Hair follicle dermal papilla cell (primary cell): ENCODE results near the gene TUT1. TPM values are rescaled to one million over a fixed set of nuclear protein-coding genes. Genes with fewer than 3 reads are reported as not detected.

Experiments
- small RNA-seq: library from RNA; depleted of rRNA; stranded (forward); fragments of <200 nt; gene quantifications from one replicate; pipeline ENCODE3, GENCODE V24; 2012
- total RNA-seq: library from RNA; depleted of rRNA; stranded (reverse); fragments of >200 nt; gene quantifications from 2 replicates; pipeline ENCODE4 v1.2.3, GENCODE V29; 2012

TUT1 gene, protein sequence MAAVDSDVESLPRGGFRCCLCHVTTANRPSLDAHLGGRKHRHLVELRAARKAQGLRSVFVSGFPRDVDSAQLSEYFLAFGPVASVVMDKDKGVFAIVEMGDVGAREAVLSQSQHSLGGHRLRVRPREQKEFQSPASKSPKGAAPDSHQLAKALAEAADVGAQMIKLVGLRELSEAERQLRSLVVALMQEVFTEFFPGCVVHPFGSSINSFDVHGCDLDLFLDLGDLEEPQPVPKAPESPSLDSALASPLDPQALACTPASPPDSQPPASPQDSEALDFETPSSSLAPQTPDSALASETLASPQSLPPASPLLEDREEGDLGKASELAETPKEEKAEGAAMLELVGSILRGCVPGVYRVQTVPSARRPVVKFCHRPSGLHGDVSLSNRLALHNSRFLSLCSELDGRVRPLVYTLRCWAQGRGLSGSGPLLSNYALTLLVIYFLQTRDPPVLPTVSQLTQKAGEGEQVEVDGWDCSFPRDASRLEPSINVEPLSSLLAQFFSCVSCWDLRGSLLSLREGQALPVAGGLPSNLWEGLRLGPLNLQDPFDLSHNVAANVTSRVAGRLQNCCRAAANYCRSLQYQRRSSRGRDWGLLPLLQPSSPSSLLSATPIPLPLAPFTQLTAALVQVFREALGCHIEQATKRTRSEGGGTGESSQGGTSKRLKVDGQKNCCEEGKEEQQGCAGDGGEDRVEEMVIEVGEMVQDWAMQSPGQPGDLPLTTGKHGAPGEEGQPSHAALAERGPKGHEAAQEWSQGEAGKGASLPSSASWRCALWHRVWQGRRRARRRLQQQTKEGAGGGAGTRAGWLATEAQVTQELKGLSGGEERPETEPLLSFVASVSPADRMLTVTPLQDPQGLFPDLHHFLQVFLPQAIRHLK
- total RNA-seq = 6.3 and 7.2 TPM in 2 replicates

DNA sequence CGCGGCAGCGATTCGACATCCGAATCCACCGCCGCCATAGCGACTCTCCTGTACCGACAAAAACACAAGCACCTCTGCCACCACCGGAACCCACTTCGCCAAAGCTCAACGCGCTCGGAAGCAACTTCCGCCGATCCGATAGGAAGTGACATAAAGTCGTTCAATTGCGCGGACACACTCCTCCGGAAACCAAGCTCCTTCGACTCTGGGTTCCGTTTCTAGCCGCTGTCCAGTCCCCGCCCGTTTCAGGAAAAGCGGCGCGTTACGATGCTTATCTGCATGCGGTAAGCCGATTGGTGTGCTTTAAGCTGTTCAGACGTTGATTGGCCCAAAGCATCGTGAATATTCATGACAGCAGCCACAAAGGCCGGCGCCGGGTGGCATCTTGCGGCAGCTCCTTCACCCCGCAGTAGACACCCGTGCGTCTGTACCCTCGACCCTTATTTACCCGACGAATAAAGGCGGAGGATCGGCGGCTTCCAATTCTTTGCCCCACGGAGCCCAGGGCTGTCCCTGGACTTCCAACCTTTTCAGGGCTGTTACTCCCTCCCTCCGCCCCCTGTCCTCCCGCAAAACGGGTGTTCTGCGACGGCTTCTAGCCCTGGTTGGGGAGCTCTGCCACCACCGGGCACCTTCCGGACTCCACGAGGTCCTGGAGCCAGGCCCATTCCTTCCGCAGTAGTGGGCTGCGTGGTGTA is at the start of gene TUT1:
Gene TUT1, minus strand, starts transcription at position 76 of the 698 bp plus-strand sequence. Its CDS starts 38 bp downstream, at position 38.

DNA sequence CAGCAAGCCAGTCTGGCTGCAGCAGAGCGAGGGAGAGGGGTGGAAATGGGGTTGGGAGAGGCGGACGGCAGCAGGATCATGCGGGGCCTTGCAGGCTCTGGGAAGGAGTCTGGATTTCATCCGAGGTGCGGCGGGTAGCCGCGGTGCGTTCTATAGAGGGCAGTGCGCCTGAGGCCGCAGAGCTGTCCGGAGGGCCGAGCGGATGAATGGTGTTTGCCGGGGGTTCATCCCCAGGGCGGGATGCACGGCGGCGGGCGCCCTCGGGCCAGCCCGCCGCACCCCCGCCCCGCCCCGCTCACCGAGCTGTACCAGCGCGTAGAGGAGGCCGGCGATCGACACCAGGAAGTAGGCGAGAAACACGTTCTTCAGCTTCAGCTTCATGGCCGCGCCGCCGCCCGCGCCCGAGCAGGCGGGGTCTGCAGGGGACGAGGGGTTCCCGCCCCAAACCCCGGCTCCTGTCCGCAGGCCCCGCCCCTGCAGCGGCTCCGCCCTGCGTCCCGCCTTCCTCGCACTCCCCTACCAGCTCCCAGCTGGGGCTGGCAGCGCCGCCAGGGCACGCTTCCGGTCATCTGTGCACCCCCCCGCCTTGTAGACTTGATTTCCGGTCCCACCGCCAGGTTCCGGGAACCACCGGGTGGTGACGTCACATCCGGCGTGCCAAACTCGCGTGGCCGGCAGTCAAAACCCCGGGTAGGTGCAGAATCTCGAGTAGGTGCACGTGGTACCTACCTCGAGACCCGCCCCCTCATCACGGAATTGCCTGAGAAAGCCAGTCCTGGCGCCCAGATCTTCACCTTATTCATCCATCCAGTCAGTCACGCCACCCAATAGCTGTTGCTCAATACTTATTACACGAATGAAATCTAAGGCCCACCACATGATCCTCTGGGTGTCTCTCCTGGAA is 30.5 kb upstream of the TUT1 start, which contains the start of gene B3GAT3:
Gene B3GAT3, minus strand, starts transcription at position 420 of the 904 bp plus-strand sequence. Its CDS starts 39 bp downstream, at position 381.

DNA sequence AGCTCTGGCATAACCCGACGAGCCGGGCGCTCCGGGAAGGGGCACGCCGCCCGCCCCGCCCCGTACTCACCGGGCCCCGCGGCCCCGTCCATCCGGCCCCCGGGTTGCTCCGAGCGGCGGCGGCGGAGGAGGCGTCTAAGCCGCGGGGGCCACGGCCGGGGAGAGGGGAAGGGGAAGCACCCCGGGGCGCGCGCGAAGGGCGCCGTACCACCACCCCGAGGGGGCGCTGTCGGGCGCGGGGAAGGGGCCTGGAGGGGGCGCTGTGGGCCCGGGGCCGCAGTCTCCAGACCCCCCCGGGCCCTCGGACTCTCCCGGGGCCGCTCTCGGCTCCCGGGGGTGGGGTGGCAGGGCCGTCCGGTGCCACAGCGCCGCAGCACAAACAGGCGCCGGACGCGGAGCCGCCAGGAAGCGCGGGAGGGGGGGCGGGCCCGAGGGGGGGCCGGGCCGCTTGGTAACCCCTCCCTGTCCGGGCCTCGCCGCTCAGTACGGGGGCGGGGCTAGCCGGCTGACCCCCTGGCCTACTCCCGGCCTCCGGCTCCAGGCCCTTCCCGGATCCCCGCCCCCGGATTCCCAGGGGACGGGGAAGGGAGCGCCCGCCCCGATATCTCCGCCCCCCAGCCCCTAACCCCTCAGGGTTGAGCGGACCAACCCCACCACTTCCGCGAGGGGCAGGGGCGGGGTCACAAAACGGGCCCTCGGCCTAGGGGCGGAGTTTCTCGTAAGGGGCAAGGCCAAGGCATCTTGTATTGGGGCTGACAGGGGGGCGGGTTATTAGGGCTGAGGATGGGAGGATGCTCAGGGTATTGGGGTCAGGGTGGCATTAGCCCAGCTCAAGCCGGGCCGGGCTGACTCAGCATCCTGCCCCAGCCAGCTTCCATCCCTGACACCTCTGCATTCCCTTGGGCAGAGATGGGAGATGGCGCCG is 21.3 kb upstream of the TUT1 start, which contains the start of the genes EML3 and ROM1:
Gene EML3, minus strand, starts transcription at position 410 of the 925 bp plus-strand sequence. Its CDS starts 318 bp downstream, at position 92.
Gene ROM1, plus strand, starts transcription at position 892 of the 925 bp plus-strand sequence. Its CDS starts 25 bp downstream, at position 917.

DNA sequence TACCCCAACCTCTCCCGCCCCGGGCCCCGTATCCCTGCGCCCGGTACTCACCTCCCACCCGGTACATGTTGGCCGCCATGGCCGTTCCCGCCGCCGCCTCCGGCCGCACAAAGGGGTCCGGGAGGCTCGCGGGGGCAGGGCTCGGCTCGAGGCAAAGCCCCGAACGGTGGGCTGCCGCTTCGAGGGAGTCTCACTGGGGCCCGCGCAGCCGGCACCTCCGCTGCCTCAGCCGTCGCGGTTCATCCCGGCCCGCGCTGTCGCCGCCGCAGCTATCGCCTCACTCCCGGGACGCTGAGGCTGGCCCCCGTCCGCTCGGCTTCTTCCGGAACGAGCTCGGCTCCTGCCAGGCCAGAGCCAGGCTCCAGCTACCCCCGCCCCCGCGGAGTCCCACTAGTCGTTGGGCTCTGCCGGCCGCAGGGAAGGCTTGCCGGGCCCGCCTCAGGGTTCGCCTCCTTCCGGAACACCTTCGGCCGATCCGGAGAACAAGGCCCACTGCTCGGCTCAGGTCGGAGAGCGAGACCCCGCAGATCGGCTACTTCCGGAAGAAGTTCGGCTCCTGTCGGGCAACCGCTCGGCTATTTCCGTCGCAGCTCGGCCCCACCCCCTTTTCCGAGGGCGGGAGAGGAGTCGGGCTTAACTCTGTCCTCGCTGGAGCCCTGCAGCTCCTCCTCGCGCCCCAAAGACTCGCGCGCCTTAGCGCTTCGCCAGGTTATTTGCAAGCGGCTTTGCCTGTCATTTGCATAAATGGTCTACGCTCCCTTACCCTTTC is 10.2 kb upstream of the TUT1 start, which contains the start of gene MTA2:
Gene MTA2, minus strand, starts transcription at position 494 of the 769 bp plus-strand sequence. Its CDS starts 415 bp downstream, at position 79.

DNA sequence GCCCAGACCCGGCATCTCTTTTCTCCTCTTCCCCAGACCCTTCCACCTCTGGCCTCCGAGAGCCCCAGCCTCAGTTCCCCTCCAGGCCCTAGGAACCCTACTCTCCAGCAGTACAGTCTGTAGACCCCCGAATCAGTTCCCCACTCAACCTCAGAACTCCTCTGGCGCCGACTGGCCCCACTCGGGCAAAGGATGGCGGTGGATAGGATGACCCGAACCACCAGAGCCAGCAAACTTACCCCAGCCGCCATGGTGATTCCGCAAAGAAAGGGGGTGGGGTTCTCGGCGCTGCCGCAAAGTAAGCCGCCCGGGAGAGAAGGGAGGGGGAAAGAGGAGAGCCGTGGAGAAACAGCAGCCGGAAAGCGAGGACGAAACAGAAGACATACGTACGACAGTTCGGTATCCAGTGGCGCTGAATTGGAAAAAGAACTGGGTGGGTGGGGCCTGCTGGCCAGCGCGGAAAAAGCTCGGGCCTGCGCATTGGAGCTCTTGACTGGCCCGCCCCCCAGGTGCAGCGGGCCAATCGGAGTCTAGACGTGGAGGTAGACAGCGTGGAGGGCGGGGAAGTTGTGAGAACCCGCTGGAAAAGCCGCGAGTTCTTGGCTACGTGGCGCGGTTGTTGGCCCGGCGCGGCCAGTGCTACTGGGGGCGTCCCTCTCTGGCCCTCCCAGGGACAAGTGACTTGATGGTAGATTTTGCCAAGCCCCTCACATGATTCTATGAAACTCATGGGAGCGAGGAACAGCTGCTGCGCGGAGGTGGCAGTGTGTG is 17.5 kb downstream of the TUT1 start, which contains the start of gene EEF1G:
Gene EEF1G, minus strand, starts transcription at position 300 of the 771 bp plus-strand sequence. Its CDS starts 49 bp downstream, at position 251.

DNA sequence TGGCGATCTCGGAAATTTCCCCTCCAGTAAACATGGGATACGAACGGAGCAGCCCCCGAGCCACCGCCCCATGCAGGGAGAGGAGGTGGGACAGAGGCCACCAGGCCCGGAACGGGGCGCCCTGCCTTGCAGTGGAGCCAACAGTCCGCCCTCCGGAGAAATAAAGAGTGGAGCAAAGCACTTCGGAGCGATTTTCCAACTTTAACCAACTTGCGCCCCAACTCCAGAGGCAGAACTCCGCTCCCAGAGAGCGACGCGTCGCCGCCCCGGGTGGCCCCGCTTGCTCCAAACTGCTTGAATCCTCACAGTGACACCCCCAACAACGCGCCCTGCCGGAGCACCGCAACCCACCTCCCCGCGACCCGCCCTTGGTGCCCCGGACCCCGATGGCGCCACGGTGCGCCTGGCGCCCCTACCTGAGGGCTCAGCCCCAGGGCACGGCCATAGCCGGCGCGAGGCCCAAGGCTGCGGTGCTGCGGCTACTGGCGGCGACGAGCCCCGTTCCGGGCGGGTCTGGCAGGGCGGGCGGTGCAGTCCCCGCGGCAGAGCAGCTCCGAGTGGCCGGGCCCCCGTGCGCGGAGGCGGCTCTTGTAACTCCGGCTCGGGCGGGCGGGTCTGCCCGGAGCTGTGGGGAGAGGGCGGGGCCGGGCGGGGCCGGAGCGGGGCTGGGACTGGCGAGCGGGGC is 44.9 kb downstream of the TUT1 start, which contains the start of gene AHNAK:
Gene AHNAK, minus strand, starts transcription at position 563 of the 685 bp plus-strand sequence. CDS start 10,708 bp downstream, outside the sequence.

Small RNA genes within 50 kb of the gene (small RNA-seq; reads per million reads assigned to genes)
- gene AP001458.1 = not detected
- gene EEF1G = not detected
- gene MIR6747 = not detected

Other genes starting within 250 kb of the TUT1 start
- gene SCGB1A1, start 172.5 kb downstream of the TUT1 start, total RNA-seq = not detected in 2 replicates
- 953 and 967 TPM in 2 replicates for gene AHNAK, start 44.7 kb downstream of the TUT1 start, total RNA-seq
- gene EEF1G, start 17.6 kb downstream of the TUT1 start, total RNA-seq = 1,028 and 1,088 TPM in 2 replicates
- 138 and 161 TPM in 2 replicates for gene MTA2, start 10.3 kb upstream of the TUT1 start, total RNA-seq
- gene EML3, start 21.3 kb upstream of the TUT1 start, total RNA-seq = 35.9 and 38.5 TPM in 2 replicates
- gene ROM1, start 21.7 kb upstream of the TUT1 start, total RNA-seq = 3.7 and 5.5 TPM in 2 replicates
- gene B3GAT3, start 30.5 kb upstream of the TUT1 start, total RNA-seq = 24.0 and 24.2 TPM in 2 replicates
- gene GANAB, start 55.1 kb upstream of the TUT1 start, total RNA-seq = 248 and 270 TPM in 2 replicates
- 25.5 and 29.4 TPM in 2 replicates for gene INTS5, start 61.8 kb upstream of the TUT1 start, total RNA-seq
- 14.9 and 20.3 TPM in 2 replicates for gene C11orf98, start 73.7 kb upstream of the TUT1 start, total RNA-seq
- gene CSKMT, start 73.8 kb upstream of the TUT1 start, total RNA-seq = 3.2 and 7.3 TPM in 2 replicates
- 4.4 and 5.6 TPM in 2 replicates for gene UQCC3, start 80.2 kb upstream of the TUT1 start, total RNA-seq
- gene LBHD1, start 80.7 kb upstream of the TUT1 start, total RNA-seq = 4.0 and 4.5 TPM in 2 replicates
- 70.9 and 82.1 TPM in 2 replicates for gene UBXN1, start 87.5 kb upstream of the TUT1 start, total RNA-seq
- gene LRRN4CL, start 98.0 kb upstream of the TUT1 start, total RNA-seq = 63.6 and 104 TPM in 2 replicates
- gene BSCL2, start 115.9 kb upstream of the TUT1 start, total RNA-seq = 47.2 and 64.5 TPM in 2 replicates
- not detected in 2 replicates for gene GNG3, start 116.2 kb upstream of the TUT1 start, total RNA-seq
- gene HNRNPUL2, start 135.9 kb upstream of the TUT1 start, total RNA-seq = 7.5 and 10.9 TPM in 2 replicates
- 27.9 and 36.0 TPM in 2 replicates for gene TTC9C, start 137.0 kb upstream of the TUT1 start, total RNA-seq
- 19.3 and 21.4 TPM in 2 replicates for gene ZBTB3, start 162.6 kb upstream of the TUT1 start, total RNA-seq
- gene POLR2G, start 170.1 kb upstream of the TUT1 start, total RNA-seq = 34.9 and 47.2 TPM in 2 replicates
- 13.5 and 19.5 TPM in 2 replicates for gene TAF6L, start 179.9 kb upstream of the TUT1 start, total RNA-seq
- gene TMEM179B, start 195.9 kb upstream of the TUT1 start, total RNA-seq = 38.0 and 38.1 TPM in 2 replicates
- 12.3 and 13.1 TPM in 2 replicates for gene TMEM223, start 200.5 kb upstream of the TUT1 start, total RNA-seq
- gene NXF1, start 213.9 kb upstream of the TUT1 start, total RNA-seq = 30.5 and 38.9 TPM in 2 replicates
- 48.3 and 56.5 TPM in 2 replicates for gene STX5, start 240.5 kb upstream of the TUT1 start, total RNA-seq
- not detected in 2 replicates for gene TEX54, start 241.3 kb upstream of the TUT1 start, total RNA-seq
- 28.9 and 29.1 TPM in 2 replicates for gene WDR74, start 248.1 kb upstream of the TUT1 start, total RNA-seq